ENCODE results near the gene SELENOI. TPM values are rescaled to one million over a fixed set of nuclear protein-coding genes. Genes with fewer than 3 reads are reported as not detected.
A peak's percentile ranks its signal among the peaks of the same experiment; 100 is the strongest.
"Not testable (repeated sequence)": the region's sequence is repeated elsewhere in the genome, so short reads cannot be mapped to it uniquely, and the experiment has no call there.

The SELENOI gene
- total RNA-seq, 1 donor from 2014 or later, result 13.4 TPM

GRCh38 chr2:26352892-26353291, 6.9 kb downstream of the SELENOI start:
- no peaks in the 10 kb centered on the region for H3K9me3 ChIP-seq

GRCh38 chr2:26354469-26354868, 8.5 kb downstream of the SELENOI start:
- H3K27me3 ChIP-seq (ENCODE audit: low read depth); H3K9me3 ChIP-seq; intact Hi-C loops (cut with DNase I); DNase-seq; ATAC-seq; H3K36me3 ChIP-seq; H3K4me3 ChIP-seq; H3K27ac ChIP-seq; H3K4me1 ChIP-seq: not testable (repeated sequence)

More at GRCh38 chr2:26352892-26353291, 6.9 kb downstream of the SELENOI start:
- Histone ChIP-seq H3K4me1 (peaks cover 6% of the 10 kb centered on the region), H3K36me3 (no peaks in the 10 kb centered on the region), H3K27me3 (ENCODE audit: low read depth) (no peaks in the 10 kb centered on the region), H3K27ac (no peak overlapping the region), H3K4me3 (no peak overlapping the region)
- intact Hi-C loops (cut with DNase I), result no loop called here
- TF ChIP-seq CTCF (IDR thresholded peaks at IDR 0.05), result no peak
- ATAC-seq (no peak), DNase-seq (no peak)

GRCh38 chr2:26355038-26355995, 9.4 kb downstream of the SELENOI start:
- H3K27me3 ChIP-seq (ENCODE audit: low read depth), result no peaks in the 10 kb centered on the region
- no peak for DNase-seq
- no peaks in the 10 kb centered on the region for H3K36me3 ChIP-seq
- ATAC-seq, result peak in 1 of 2 donors; percentile 25
- intact Hi-C loops (cut with DNase I), result no loop called here
- no peak overlapping the region for H3K27ac ChIP-seq
- no peaks in the 10 kb centered on the region for H3K4me1 ChIP-seq
- no peak overlapping the region for H3K4me3 ChIP-seq
- H3K9me3 ChIP-seq, result no peaks in the 10 kb centered on the region
- no peak for TF ChIP-seq CTCF (IDR thresholded peaks at IDR 0.05)

- no peak for TF ChIP-seq CTCF (IDR thresholded peaks at IDR 0.05)
- Histone ChIP-seq H3K4me3 (no peak overlapping the region), H3K4me1 (no peaks in the 10 kb centered on the region), H3K36me3 (no peaks in the 10 kb centered on the region), H3K9me3 (no peaks in the 10 kb centered on the region), H3K27ac (no peak overlapping the region), H3K27me3 (ENCODE audit: low read depth) (no peaks in the 10 kb centered on the region)
- ATAC-seq, result no peak
- intact Hi-C loops (cut with DNase I), result no loop called here
- no peak for DNase-seq
These were observed 10.2 kb downstream of the SELENOI start for GRCh38 chr2:26356111-26356510.

- no peak for ATAC-seq
- intact Hi-C loops (cut with DNase I), result no loop called here
These were observed 10.8 kb downstream of the SELENOI start for GRCh38 chr2:26356771-26357170.

More at GRCh38 chr2:26356771-26357170, 10.8 kb downstream of the SELENOI start:
- H3K4me1 ChIP-seq, result no peaks in the 10 kb centered on the region
- DNase-seq, result no peak
- no peak for TF ChIP-seq CTCF (IDR thresholded peaks at IDR 0.05)
- no peak overlapping the region for H3K27ac ChIP-seq
- H3K9me3 ChIP-seq, result no peaks in the 10 kb centered on the region
- no peak overlapping the region for H3K4me3 ChIP-seq
- H3K36me3 ChIP-seq, result no peaks in the 10 kb centered on the region
- no peaks in the 10 kb centered on the region for H3K27me3 ChIP-seq (ENCODE audit: low read depth)

Data from lower lobe of right lung (tissue), 2 donors.